T-helper 2 cell (primary cell): ENCODE data around the gene IRF6.
"Not testable (repeated sequence)": the region's sequence is repeated elsewhere in the genome, so short reads cannot be mapped to it uniquely, and the experiment has no call there.

Experiments
- DNase-seq, 5 experiments: peaks; one replicate each; pipeline versions ENCODE4 v3.0.0 to v3.0.0-alpha.2; 2012 to 2022

IRF6 gene

GRCh38 chr1:209823143-209824041 lies 17.4 kb upstream of the IRF6 start:
- DNase-seq: peak in 2 of 5 experiments; percentile 18 to 72

- DNase-seq: no peak
These were observed 16.8 kb upstream of the IRF6 start for GRCh38 chr1:209822706-209823105.

- no peak for DNase-seq
These were observed 15.0 kb upstream of the IRF6 start for GRCh38 chr1:209820986-209821385.

- DNase-seq: no peak
These were observed 13.1 kb upstream of the IRF6 start for GRCh38 chr1:209819058-209819457.

- no peak for DNase-seq
These were observed 11.7 kb upstream of the IRF6 start for GRCh38 chr1:209817691-209818090.

GRCh38 chr1:209816923-209817322 lies 11.0 kb upstream of the IRF6 start:
- no peak for DNase-seq

GRCh38 chr1:209815931-209816341 lies 10.0 kb upstream of the IRF6 start:
- no peak for DNase-seq

GRCh38 chr1:209815490-209815889 lies 9.5 kb upstream of the IRF6 start:
- DNase-seq: no peak

- DNase-seq: no peak
These were observed 8.0 kb upstream of the IRF6 start for GRCh38 chr1:209813902-209814301.

- no peak for DNase-seq
These were observed 4.8 kb upstream of the IRF6 start for GRCh38 chr1:209810783-209811182.

- no peak for DNase-seq
These were observed 3.7 kb upstream of the IRF6 start for GRCh38 chr1:209809611-209810010.

- no peak for DNase-seq
These were observed 2.2 kb upstream of the IRF6 start for GRCh38 chr1:209808059-209808581.

- no peak for DNase-seq
These were observed 1.6 kb upstream of the IRF6 start for GRCh38 chr1:209807509-209807908.

GRCh38 chr1:209805341-209805781 lies 581 bp downstream of the IRF6 start:
- no peak for DNase-seq

GRCh38 chr1:209803568-209803967 lies 2.4 kb downstream of the IRF6 start:
- no peak for DNase-seq

GRCh38 chr1:209802780-209803152 lies 3.2 kb downstream of the IRF6 start:
- no peak for DNase-seq

- no peak for DNase-seq
These were observed 3.7 kb downstream of the IRF6 start for GRCh38 chr1:209802117-209802779.

- no peak for DNase-seq
These were observed 4.7 kb downstream of the IRF6 start for GRCh38 chr1:209800984-209801834.

- DNase-seq: no peak
These were observed 7.8 kb downstream of the IRF6 start for GRCh38 chr1:209797978-209798639.

- DNase-seq: not testable (repeated sequence)
These were observed 12.2 kb downstream of the IRF6 start for GRCh38 chr1:209793711-209794110.

GRCh38 chr1:209791920-209792319 lies 14.0 kb downstream of the IRF6 start:
- DNase-seq: no peak
